Left cardiac atrium (tissue), 4 donors: ENCODE data around the gene FLYWCH2. TPM values are rescaled to one million over a fixed set of nuclear protein-coding genes. Genes with fewer than 3 reads are reported as not detected.
"Not testable (repeated sequence)": the region's sequence is repeated elsewhere in the genome, so short reads cannot be mapped to it uniquely, and the experiment has no call there.

ENCODE experiments used
- ATAC-seq, 2 donors: fragments of 200-7000 bp; cut with Tn5 transposase; one replicate each; pipeline ENCODE4 v1.9.1; 2020; ENCODE audit warnings: mild to moderate bottlenecking in 2 of 2, moderate library complexity in 2 of 2
- DNase-seq: peaks from one replicate; pipeline ENCODE4 v3.0.0-alpha.2; 2020
- intact Hi-C, 2 donors: fragments of 100-400 bp; cut with DNase I; formaldehyde crosslinking; loops; one replicate each; pipeline versions ENCODE4 v1.14.1 to v1.15.1; 2022 to 2023
- total RNA-seq, 2 donors: library from RNA; stranded (reverse); fragmentation: NEBNext Ultra II Directional; extraction: Animal tissue kit (Norgen Biotek cat#: 25700); gene quantifications; one replicate each; pipeline ENCODE4 v1.2.1, GENCODE V29; 2021
- donor health status: DM: no; HTN: yes; CAD: no.
- donor health status: DM: no; HTN: yes; CAD: no; lungs with severe emphysema.
- donor health status: DM: yes; HTN: yes; CAD: no.
- donor health status: Dilated cardiomyopathy.

FLYWCH2 gene
- total RNA-seq, 2 donors from 2014 or later = 27.1 to 29.1 TPM

- DNase-seq, ATAC-seq: not testable (repeated sequence)
Observed at GRCh38 chr16:2928151-2928550, 45.1 kb downstream of the FLYWCH2 start.

GRCh38 chr16:2928796-2929195 is 45.8 kb downstream of the FLYWCH2 start:
- no peak for DNase-seq
- intact Hi-C loops = loop anchor here in 1 of 2 donors (10.0 kb wide), 1 partner anchor 54 kb away; no protein-coding TSS in a partner anchor

More at GRCh38 chr16:2928151-2928550, 45.1 kb downstream of the FLYWCH2 start:
- intact Hi-C loops = loop anchor here in 1 of 2 donors (10.0 kb wide), 1 partner anchor 53 kb away; no protein-coding TSS in a partner anchor

GRCh38 chr16:2929693-2930092 is 46.7 kb downstream of the FLYWCH2 start:
- DNase-seq = no peak
- ATAC-seq = no peak
- intact Hi-C loops = loop anchor here in 1 of 2 donors (10.0 kb wide), 1 partner anchor 55 kb away; no protein-coding TSS in a partner anchor

More at GRCh38 chr16:2928796-2929195, 45.8 kb downstream of the FLYWCH2 start:
- no peak for ATAC-seq

DNA sequence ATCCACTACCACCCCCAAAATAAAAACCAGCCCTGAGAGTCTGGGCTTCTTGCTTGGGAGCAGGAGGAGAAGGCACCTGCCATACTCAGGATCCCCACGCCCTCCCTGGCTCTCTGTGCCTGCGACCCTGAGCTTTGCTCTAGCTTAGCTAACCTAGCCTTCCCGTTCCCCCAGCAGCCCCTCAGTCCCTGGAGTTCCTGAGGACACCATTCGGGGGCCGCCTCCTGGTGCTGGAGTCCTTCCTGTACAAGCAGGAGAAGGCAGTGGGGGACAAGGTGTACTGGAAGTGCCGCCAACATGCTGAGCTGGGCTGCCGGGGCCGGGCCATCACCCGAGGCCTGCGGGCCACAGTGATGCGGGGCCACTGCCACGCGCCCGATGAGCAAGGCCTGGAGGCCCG is 47.2 kb downstream of the FLYWCH2 start:
- intact Hi-C loops = no loop called here
- DNase-seq = no peak
- no peak for ATAC-seq

- ATAC-seq, intact Hi-C loops, DNase-seq: not testable (repeated sequence)
Observed at GRCh38 chr16:2931231-2931914, 48.4 kb downstream of the FLYWCH2 start.

DNA sequence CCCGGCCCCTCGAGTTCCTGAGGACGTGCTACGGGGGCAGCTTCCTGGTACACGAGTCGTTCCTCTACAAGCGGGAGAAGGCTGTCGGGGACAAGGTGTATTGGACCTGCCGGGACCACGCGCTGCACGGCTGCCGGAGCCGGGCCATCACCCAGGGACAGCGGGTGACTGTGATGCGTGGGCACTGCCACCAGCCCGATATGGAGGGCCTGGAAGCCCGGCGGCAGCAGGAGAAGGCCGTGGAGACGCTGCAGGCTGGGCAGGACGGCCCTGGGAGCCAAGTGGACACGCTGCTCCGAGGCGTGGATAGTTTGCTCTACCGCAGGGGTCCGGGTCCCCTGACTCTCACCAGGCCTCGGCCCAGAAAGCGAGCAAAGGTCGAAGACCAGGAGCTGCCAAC is 50.1 kb downstream of the FLYWCH2 start:
- intact Hi-C loops = no loop called here
- no peak for ATAC-seq

GRCh38 chr16:2933701-2934100 is 50.7 kb downstream of the FLYWCH2 start:
- ATAC-seq (no peak), DNase-seq (no peak)
- intact Hi-C loops = no loop called here

More for the DNA sequence above, 50.1 kb downstream of the FLYWCH2 start:
- no peak for DNase-seq

GRCh38 chr16:2934450-2934849 is 51.4 kb downstream of the FLYWCH2 start:
- intact Hi-C loops = no loop called here
- DNase-seq (no peak), ATAC-seq (no peak)

DNA sequence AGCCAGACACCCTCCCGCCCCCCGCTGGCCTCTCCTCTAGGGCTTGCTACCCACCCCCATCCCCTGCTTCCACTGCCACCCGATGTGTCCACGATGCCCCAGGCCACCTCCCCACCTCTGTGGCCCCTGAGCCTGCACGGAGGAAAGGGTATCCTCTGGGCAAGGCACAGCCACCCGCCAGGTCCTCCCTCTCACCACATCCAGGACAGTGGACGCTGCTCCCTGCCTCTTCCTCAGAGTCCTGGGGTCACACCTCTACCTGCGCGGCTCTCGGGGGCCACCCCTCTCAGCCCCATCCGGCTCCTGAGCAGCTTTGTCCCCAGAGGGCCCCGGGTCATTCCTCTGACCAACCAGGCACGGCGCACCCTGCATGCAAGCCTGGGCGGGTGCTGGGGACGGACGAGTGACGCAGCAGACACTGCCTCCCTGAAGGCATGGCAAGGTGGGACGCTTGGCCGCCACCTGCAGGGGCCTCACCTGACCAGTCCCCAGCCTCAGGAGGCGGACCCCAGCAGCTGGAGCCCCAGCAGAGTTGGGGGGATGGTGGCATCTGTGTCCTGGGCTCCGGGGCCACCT is 53.5 kb downstream of the FLYWCH2 start:
- DNase-seq (no peak), ATAC-seq (peak in 1 of 2 donors; percentile 8)
- intact Hi-C loops = no loop called here

DNA sequence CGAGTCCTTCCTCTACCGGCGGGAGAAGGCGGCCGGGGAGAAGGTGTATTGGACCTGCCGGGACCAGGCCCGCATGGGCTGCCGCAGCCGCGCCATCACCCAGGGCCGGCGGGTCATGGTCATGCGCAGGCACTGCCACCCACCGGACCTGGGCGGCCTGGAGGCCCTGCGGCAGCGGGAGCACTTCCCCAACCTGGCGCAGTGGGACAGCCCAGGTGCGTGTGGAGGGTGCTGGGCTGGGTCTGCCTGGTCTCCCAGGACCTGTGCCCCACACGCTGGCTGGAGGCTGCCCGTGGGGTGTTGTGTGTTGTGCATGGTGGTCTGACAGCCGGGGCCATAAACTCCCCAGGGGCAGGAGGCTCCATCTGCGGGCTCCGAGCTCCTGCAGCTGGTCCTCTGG is 54.2 kb downstream of the FLYWCH2 start:
- intact Hi-C loops = no loop called here
- no peak for ATAC-seq

DNA sequence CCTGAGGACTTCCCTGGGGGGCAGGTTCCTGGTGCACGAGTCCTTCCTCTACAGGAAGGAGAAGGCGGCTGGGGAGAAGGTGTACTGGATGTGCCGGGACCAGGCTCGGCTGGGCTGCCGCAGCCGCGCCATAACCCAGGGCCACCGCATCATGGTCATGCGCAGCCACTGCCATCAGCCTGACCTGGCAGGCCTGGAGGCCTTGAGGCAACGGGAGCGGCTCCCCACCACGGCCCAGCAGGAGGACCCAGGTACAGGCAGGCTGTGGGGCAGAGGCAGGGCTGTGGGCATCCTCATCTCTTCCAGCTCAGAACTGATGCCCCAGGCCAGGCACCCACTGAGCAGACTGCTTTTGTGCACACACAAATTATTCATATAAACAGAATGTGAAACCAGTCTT is 55.2 kb downstream of the FLYWCH2 start:
- ATAC-seq = no peak
- DNase-seq = no peak
- intact Hi-C loops = no loop called here

More for the DNA sequence above, 54.2 kb downstream of the FLYWCH2 start:
- no peak for DNase-seq

- DNase-seq = no peak
- no peak for ATAC-seq
- intact Hi-C loops = no loop called here
Observed at GRCh38 chr16:2939968-2940367, 57.0 kb downstream of the FLYWCH2 start.

GRCh38 chr16:2942045-2942444 is 59.0 kb downstream of the FLYWCH2 start:
- no peak for ATAC-seq
- intact Hi-C loops = no loop called here
- no peak for DNase-seq

DNA sequence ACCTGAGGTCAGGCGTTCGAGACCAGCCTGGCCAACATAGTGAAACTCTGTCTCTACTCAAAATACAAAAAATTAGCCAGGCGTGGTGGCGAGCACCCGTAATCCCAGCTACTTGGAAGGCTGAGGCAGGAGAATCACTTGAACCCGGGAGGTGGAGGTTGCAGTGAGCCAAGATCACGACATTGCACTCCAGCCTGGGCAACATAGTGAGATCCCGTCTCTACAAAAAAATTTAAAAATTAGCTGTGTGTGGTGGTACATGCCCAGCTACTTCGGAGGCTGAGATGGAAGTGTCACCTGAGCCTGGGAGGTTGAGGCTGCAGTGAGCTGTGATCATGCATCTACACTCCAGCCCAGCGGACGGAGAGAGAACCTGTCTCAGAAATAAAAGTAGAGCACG is 60.7 kb downstream of the FLYWCH2 start:
- intact Hi-C loops, DNase-seq, ATAC-seq: not testable (repeated sequence)

GRCh38 chr16:2946649-2947048 is 63.6 kb downstream of the FLYWCH2 start:
- intact Hi-C loops = no loop called here
- DNase-seq = no peak
- ATAC-seq = no peak

Other genes starting within 250 kb of the FLYWCH2 start
- 10 to 100 TPM; 11.6 to 15.2 TPM for gene KCTD5, start 200.7 kb upstream of the FLYWCH2 start, total RNA-seq
- gene PRSS27, start 163.0 kb upstream of the FLYWCH2 start, total RNA-seq = under 1 TPM; 0.44 to 0.65 TPM
- gene SRRM2, start 130.6 kb upstream of the FLYWCH2 start, total RNA-seq = 100 to 1,000 TPM; 266 to 321 TPM
- 100 to 1,000 TPM; 262 to 270 TPM for gene ELOB, start 105.9 kb upstream of the FLYWCH2 start, total RNA-seq
- gene PRSS33, start 95.7 kb upstream of the FLYWCH2 start, total RNA-seq = not detected
- gene PRSS41, start 84.7 kb upstream of the FLYWCH2 start, total RNA-seq = not detected
- not detected for gene PRSS21, start 66.0 kb upstream of the FLYWCH2 start, total RNA-seq
- gene ZG16B, start 52.9 kb upstream of the FLYWCH2 start, total RNA-seq = under 1 TPM in 1 of 2 donors, not detected in 1; 0.27 TPM
- not detected for gene PRSS22, start 25.0 kb upstream of the FLYWCH2 start, total RNA-seq
- 10 to 100 TPM; 31.4 to 35.1 TPM for gene FLYWCH1, start 28.7 kb downstream of the FLYWCH2 start, total RNA-seq
- gene KREMEN2, start 81.1 kb downstream of the FLYWCH2 start, total RNA-seq = not detected
- gene PAQR4, start 86.1 kb downstream of the FLYWCH2 start, total RNA-seq = 10 to 100 TPM in 1 of 2 donors, 1 to 10 TPM in 1; 5.8 to 10.1 TPM
- gene PKMYT1, start 97.2 kb downstream of the FLYWCH2 start, total RNA-seq = 1 to 10 TPM in 1 of 2 donors, under 1 TPM in 1; 0.97 to 2.9 TPM
- under 1 TPM; 0.24 TPM for gene CLDN9, start 129.7 kb downstream of the FLYWCH2 start, total RNA-seq
- gene CLDN6, start 135.0 kb downstream of the FLYWCH2 start, total RNA-seq = not detected
- 10 to 100 TPM; 24.3 to 72.4 TPM for gene TNFRSF12A, start 137.2 kb downstream of the FLYWCH2 start, total RNA-seq
- gene HCFC1R1, start 140.7 kb downstream of the FLYWCH2 start, total RNA-seq = 10 to 100 TPM; 28.4 to 46.1 TPM
- 10 to 100 TPM; 11.8 to 18.2 TPM for gene THOC6, start 140.8 kb downstream of the FLYWCH2 start, total RNA-seq
- not detected for gene BICDL2, start 153.7 kb downstream of the FLYWCH2 start, total RNA-seq
- gene MMP25, start 163.3 kb downstream of the FLYWCH2 start, total RNA-seq = 1 to 10 TPM; 1.5 to 2.3 TPM
- gene IL32, start 182.4 kb downstream of the FLYWCH2 start, total RNA-seq = 10 to 100 TPM; 51.7 to 64.0 TPM
- gene ZSCAN10, start 216.1 kb downstream of the FLYWCH2 start, total RNA-seq = not detected
- gene ZNF205, start 229.4 kb downstream of the FLYWCH2 start, total RNA-seq = 1 to 10 TPM; 7.0 to 7.2 TPM